RWPE2 (cell line): ENCODE results near the gene MACROD2.
"Not testable (repeated sequence)": the region's sequence is repeated elsewhere in the genome, so short reads cannot be mapped to it uniquely, and the experiment has no call there.

Source experiments
- ATAC-seq: fragments of 200-7000 bp; cut with Tn5 transposase; 3 replicates; pipeline ENCODE4 v1.9.1; 2021; ENCODE audit warnings: low read depth
- DNase-seq: peaks from one replicate; pipeline ENCODE4 v3.0.0-alpha.2; 2020; ENCODE audit warnings: low spot score
- H3K27ac ChIP-seq: fragments of 450-650 bp; 2 replicates; pipeline ENCODE4 v1.5.1; 2017; ENCODE audit warnings: mild to moderate bottlenecking; ENCODE audit not compliant: poor library complexity, severe bottlenecking
- H3K27me3 ChIP-seq: fragments of 250-450 bp; sonication (Bioruptor Pico); 2 replicates; pipeline ENCODE4 v1.5.1; 2021; ENCODE audit warnings: mild to moderate bottlenecking, moderate library complexity; ENCODE audit not compliant: insufficient read depth, poor library complexity, severe bottlenecking
- H3K36me3 ChIP-seq: fragments of 250-450 bp; sonication (Bioruptor Pico); 2 replicates; pipeline ENCODE4 v1.5.1; 2020; ENCODE audit warnings: low read depth, mild to moderate bottlenecking, moderate library complexity
- H3K4me1 ChIP-seq: fragments of 250-450 bp; sonication (Bioruptor Pico); 2 replicates; pipeline ENCODE4 v1.5.1; 2021; ENCODE audit warnings: mild to moderate bottlenecking, moderate library complexity; ENCODE audit not compliant: insufficient read depth, poor library complexity, severe bottlenecking
- H3K4me3 ChIP-seq: fragments of 250-450 bp; sonication (Bioruptor Pico); 2 replicates; pipeline ENCODE4 v1.5.1; 2021; ENCODE audit warnings: mild to moderate bottlenecking, moderate library complexity; ENCODE audit not compliant: severe bottlenecking
- H3K9me3 ChIP-seq: fragments of 250-450 bp; sonication (Bioruptor Pico); 2 replicates; pipeline ENCODE4 v1.5.1; 2021; ENCODE audit warnings: mild to moderate bottlenecking, moderate library complexity; ENCODE audit not compliant: severe bottlenecking
- TF ChIP-seq, protein P1 (sequence below): fragments of 450-650 bp; IDR thresholded peaks from one replicate; pipeline ENCODE4 v1.5.1; 2017; ENCODE audit warnings: mild to moderate bottlenecking, moderate library complexity; ENCODE audit not compliant: poor library complexity, severe bottlenecking

The MACROD2 gene

DNA sequence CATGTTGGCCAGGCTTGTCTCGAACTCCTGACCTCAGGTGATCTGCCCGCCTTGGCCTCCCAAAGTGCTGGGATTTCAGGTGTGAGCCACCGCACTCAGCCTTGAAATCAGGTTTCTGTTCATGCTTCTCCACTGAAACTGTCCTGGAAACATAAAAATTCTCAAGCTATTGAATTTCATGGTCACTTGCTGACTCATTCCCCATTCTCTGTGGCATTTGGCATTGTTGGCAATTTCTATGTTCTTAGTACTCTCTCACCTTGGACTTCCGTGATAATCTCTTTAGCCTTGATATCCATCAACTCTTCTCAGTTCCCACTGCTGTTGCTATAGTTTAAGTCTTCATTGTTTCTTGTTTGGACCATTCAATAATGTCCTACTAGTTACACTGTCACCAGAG, 11.1 kb upstream of the MACROD2 start:
- ATAC-seq: peak; percentile 33; the same call in 1 of the 3 replicates
- Histone ChIP-seq H3K4me1 (peaks cover 10% of the 10 kb centered on the region), H3K36me3 (no peaks in the 10 kb centered on the region), H3K27me3 (no peaks in the 10 kb centered on the region), H3K4me3 (no peak overlapping the region), H3K27ac (no peak overlapping the region), H3K9me3 (no peaks in the 10 kb centered on the region)
- DNase-seq: no peak
- TF ChIP-seq, protein P1, sequence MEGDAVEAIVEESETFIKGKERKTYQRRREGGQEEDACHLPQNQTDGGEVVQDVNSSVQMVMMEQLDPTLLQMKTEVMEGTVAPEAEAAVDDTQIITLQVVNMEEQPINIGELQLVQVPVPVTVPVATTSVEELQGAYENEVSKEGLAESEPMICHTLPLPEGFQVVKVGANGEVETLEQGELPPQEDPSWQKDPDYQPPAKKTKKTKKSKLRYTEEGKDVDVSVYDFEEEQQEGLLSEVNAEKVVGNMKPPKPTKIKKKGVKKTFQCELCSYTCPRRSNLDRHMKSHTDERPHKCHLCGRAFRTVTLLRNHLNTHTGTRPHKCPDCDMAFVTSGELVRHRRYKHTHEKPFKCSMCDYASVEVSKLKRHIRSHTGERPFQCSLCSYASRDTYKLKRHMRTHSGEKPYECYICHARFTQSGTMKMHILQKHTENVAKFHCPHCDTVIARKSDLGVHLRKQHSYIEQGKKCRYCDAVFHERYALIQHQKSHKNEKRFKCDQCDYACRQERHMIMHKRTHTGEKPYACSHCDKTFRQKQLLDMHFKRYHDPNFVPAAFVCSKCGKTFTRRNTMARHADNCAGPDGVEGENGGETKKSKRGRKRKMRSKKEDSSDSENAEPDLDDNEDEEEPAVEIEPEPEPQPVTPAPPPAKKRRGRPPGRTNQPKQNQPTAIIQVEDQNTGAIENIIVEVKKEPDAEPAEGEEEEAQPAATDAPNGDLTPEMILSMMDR: no peak

DNA sequence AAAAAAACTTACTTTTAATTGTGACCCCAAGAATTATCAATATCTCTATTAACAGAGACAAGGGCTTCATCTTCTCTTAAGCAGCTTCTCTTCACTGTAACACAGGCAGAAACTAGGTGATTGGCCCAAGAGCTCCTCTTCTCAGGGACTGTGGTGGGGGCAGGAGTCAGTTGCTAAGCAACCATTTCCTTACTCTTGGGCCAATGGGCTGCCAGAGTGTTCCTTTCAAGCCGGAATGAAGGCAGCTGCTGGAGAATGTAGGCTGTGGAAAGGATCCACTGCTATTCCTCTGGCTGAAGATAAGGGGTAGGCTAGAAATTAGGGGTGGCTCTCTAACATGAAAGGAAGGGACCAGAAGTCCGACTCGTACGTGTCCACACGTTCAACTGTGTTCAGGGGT, 4.9 kb upstream of the MACROD2 start, which contains the start of gene SEL1L2:
Gene SEL1L2 (minus strand): TSS at position 150 of the 400 bp plus-strand sequence. CDS start 80 bp downstream, at position 70.
- no peak within 1 kb of the TSS for H3K4me3 ChIP-seq
- TF ChIP-seq, protein P1: no peak
- no peak for ATAC-seq
- peaks cover 10% of the 10 kb centered on the region for H3K4me1 ChIP-seq
- H3K27ac ChIP-seq: no peak within 1 kb of the TSS
- peaks cover 8% of the 10 kb centered on the region for H3K9me3 ChIP-seq
- no peaks in the 10 kb centered on the region for H3K36me3 ChIP-seq
- DNase-seq: no peak
- H3K27me3 ChIP-seq: no peaks in the 10 kb centered on the region

- TF ChIP-seq, protein P1: no peak
- Histone ChIP-seq H3K27me3 (no peaks in the 10 kb centered on the region), H3K4me3 (no peak overlapping the region), H3K36me3 (no peaks in the 10 kb centered on the region), H3K4me1 (peaks cover 10% of the 10 kb centered on the region), H3K27ac (no peak overlapping the region), H3K9me3 (peaks cover 8% of the 10 kb centered on the region)
- DNase-seq (no peak), ATAC-seq (no peak)
Observed at GRCh38 chr20:13991311-13991710, 4.0 kb upstream of the MACROD2 start.

- DNase-seq, H3K4me3 ChIP-seq, H3K4me1 ChIP-seq, ATAC-seq, H3K27ac ChIP-seq, H3K9me3 ChIP-seq, H3K36me3 ChIP-seq, H3K27me3 ChIP-seq: not testable (repeated sequence)
Observed at GRCh38 chr20:13991955-13992354, 3.4 kb upstream of the MACROD2 start.

DNA sequence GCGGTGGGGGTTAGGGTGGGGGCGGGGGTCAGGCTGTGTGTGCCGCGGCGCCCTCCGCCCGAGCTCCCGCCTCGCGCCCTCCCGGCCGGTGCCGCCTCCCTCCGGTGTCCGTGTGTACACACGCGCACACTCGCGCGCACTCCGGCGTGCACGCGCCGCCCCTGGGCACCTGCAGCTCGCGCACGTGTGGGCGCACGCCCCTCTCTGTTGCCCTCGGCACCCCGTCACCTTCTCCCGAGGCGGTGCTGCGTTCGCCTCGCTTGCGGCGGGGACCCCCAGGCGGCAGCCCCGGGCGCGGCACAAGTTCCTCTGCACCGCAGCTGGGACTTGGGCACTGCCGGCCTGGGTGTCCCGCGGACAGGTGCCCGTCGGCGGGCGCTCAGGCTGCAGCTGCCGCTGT, 525 bp downstream of the MACROD2 start:
- Histone ChIP-seq H3K4me3 (peak overlapping the region; percentile 53), H3K4me1 (no peaks in the 10 kb centered on the region), H3K27ac (no peak overlapping the region), H3K36me3 (no peaks in the 10 kb centered on the region), H3K9me3 (peaks cover 6% of the 10 kb centered on the region), H3K27me3 (no peaks in the 10 kb centered on the region)
- ATAC-seq: peak; percentile 33
- TF ChIP-seq, protein P1: peak; percentile 18
- peak; percentile 61 for DNase-seq
